Lower leg skin (tissue), 3 donors: ENCODE measurements around the gene DVL1.

Experiments used
- POLR2A ChIP-seq, 2 donors: fragments of 450-650 bp; IDR thresholded peaks; one replicate each; pipeline ENCODE4 v1.6.1; 2016 to 2017; ENCODE audit warnings: antibody characterized with exemption in 2 of 2, mild to moderate bottlenecking in 1 of 2, moderate library complexity in 1 of 2
- TF ChIP-seq, protein P1 (sequence below), 3 donors: fragments of 450-650 bp; IDR thresholded peaks; one replicate each; pipeline ENCODE4 v1.5.1; 2016; ENCODE audit warnings: antibody characterized with exemption in 3 of 3, mild to moderate bottlenecking in 3 of 3, moderate library complexity in 2 of 3

DNA sequence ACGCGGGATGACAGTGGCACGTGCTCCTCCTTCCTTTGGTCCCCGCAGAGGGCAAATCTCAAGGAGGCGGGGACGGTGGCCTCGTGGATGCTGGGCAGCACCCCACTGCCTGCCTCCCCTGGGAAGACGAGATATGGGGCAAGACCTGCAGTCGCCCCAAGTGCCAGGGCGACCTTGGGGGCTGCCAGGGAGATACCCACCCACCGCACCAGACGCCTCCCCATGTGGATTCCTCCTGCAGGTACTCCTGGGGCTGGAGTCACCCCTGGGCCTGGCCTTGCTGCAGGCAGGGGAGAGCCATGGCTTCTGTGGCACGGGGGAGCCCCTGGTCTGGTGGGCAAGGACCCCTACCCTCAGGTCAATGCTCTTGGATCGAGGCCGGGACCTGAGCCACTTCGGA lies 31.6 kb upstream of the DVL1 start:
- TF ChIP-seq, protein P1, sequence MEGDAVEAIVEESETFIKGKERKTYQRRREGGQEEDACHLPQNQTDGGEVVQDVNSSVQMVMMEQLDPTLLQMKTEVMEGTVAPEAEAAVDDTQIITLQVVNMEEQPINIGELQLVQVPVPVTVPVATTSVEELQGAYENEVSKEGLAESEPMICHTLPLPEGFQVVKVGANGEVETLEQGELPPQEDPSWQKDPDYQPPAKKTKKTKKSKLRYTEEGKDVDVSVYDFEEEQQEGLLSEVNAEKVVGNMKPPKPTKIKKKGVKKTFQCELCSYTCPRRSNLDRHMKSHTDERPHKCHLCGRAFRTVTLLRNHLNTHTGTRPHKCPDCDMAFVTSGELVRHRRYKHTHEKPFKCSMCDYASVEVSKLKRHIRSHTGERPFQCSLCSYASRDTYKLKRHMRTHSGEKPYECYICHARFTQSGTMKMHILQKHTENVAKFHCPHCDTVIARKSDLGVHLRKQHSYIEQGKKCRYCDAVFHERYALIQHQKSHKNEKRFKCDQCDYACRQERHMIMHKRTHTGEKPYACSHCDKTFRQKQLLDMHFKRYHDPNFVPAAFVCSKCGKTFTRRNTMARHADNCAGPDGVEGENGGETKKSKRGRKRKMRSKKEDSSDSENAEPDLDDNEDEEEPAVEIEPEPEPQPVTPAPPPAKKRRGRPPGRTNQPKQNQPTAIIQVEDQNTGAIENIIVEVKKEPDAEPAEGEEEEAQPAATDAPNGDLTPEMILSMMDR (IDR thresholded peaks at IDR 0.05), result no peak
- no peak for TF ChIP-seq POLR2A (IDR thresholded peaks at IDR 0.05)
